ENCODE data around the gene CAMK1G. TPM values are rescaled to one million over a fixed set of nuclear protein-coding genes. Genes with fewer than 3 reads are reported as not detected.

CAMK1G gene
- total and polyA plus RNA-seq, 9 donors: 7.6 to 20.2 (median 12.0) TPM

DNA sequence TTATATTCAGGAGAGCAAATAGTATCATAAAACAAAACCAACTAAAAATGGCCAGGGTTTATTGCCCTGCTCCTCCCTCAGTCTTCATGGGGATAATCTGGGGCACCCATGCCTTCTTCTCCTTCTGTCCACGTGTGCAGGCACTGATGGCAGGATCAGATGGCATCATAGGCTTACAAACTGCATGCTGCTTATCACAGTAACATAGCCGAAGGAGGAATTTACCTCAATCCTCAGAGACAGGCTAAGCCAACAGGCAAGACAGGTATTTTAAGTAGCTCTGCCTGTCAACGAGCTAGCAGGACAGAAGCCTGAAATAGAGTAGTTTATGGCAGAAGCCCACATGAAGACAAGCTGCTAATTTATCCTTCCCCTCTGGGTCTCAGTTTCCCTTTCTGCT is 59.3 kb downstream of the CAMK1G start:
- WGBS, 3 donors: 18 to 34% (median 25%) methylated on average over 3 of the region's 3 CpGs

DNA sequence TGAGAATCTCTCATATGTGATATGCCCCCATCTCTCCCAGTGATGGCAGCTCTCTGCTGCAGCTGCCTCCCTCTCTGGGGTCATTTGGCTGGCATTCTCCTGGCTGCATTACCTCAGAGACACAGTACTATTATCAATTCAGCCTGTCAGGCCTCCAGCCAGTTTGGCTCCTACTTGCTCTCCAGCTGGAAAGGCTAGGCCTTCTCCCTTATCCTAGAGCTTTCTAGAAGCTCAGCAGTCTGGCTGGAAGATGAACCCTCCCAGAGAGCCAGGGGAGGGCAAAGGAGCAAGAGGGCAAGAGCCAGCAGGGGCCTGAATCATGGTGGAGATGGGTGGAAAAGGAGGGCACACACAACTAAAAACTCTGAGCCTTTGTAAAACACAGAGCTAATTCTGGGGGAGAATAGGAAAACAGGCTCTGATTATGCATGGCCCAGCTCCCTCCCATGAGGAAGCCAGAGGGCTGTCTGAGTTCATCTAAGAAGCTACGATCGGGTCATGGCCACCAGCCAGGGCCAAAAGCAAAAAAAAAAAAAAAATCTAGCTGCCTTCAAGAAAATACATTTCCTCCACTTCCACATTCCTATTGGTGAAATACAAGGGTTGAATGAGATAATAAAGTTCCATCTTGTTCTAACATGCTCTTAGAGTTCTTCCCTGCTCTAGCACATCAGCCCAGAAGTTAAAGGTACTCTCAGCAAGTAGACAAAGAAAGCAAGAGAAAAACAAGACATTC is 59.9 kb downstream of the CAMK1G start:
- Histone ChIP-seq H3K36me3 (no peaks in the 10 kb centered on the region), H3K9me3 (no peaks in the 10 kb centered on the region), H3K27ac (peak overlapping the region in 1 of 2 donors; percentile 91), H3K4me1 (ENCODE audit: insufficient read depth) (peaks cover 36% of the 10 kb centered on the region), H3K27me3 (no peaks in the 10 kb centered on the region), H3K4me3 (no peak overlapping the region)
- TF ChIP-seq EP300 (IDR thresholded peaks at IDR 0.05) (no peak), POLR2A (IDR thresholded peaks at IDR 0.05) (no peak), CTCF (IDR thresholded peaks at IDR 0.05) (no peak)
- DNase-seq: peak; percentile 61 to 83 (median 71)
- 0 to 3% (median 2%) methylated on average over 2 of the region's 2 CpGs for WGBS, 3 donors
- intact Hi-C loops (cut with DNase I): loop anchor here in 2 of 4 donors (5.0 kb wide), 2 partner anchors 34 to 44 kb away; partner anchors contain the start of gene G0S2 (in 1 of the 2)

More for the DNA sequence above, 59.3 kb downstream of the CAMK1G start:
- no peak for DNase-seq
- H3K27me3 ChIP-seq: no peaks in the 10 kb centered on the region
- H3K4me1 ChIP-seq (ENCODE audit: insufficient read depth): peaks cover 32% of the 10 kb centered on the region
- no peak for TF ChIP-seq POLR2A (IDR thresholded peaks at IDR 0.05)
- TF ChIP-seq EP300 (IDR thresholded peaks at IDR 0.05): no peak
- peak overlapping the region in 1 of 2 donors; percentile 91 for H3K27ac ChIP-seq
- H3K9me3 ChIP-seq: no peaks in the 10 kb centered on the region
- H3K4me3 ChIP-seq: no peak overlapping the region
- no peaks in the 10 kb centered on the region for H3K36me3 ChIP-seq
- intact Hi-C loops (cut with DNase I): loop anchor here in 2 of 4 donors (5.0 kb wide), 2 partner anchors 34 to 44 kb away; partner anchors contain the start of gene G0S2 (in 1 of the 2)

- intact Hi-C loops (cut with DNase I): loop anchor here in 1 of 4 donors (5.0 kb wide), 1 partner anchor 46 kb away; no protein-coding TSS in a partner anchor
- H3K27me3 ChIP-seq: no peaks in the 10 kb centered on the region
- no peak for TF ChIP-seq CTCF (IDR thresholded peaks at IDR 0.05)
- no peak for TF ChIP-seq EP300 (IDR thresholded peaks at IDR 0.05)
- TF ChIP-seq POLR2A (IDR thresholded peaks at IDR 0.05): no peak
- peak in 1 of 5 donors; percentile 51 for DNase-seq
- H3K4me3 ChIP-seq: no peak overlapping the region
- no peaks in the 10 kb centered on the region for H3K9me3 ChIP-seq
- H3K4me1 ChIP-seq (ENCODE audit: insufficient read depth): peaks cover 44% of the 10 kb centered on the region
- H3K27ac ChIP-seq: peak overlapping the region in 1 of 2 donors; percentile 28
- H3K36me3 ChIP-seq: no peaks in the 10 kb centered on the region
- 13 to 23% (median 14%) methylated on average over 16 of the region's 16 CpGs for WGBS, 3 donors
Observed at GRCh38 chr1:209645574-209646452, 62.3 kb downstream of the CAMK1G start.

GRCh38 chr1:209646558-209646957 is 63.0 kb downstream of the CAMK1G start:
- H3K4me3 ChIP-seq: no peak overlapping the region
- no peaks in the 10 kb centered on the region for H3K36me3 ChIP-seq
- H3K27me3 ChIP-seq: no peaks in the 10 kb centered on the region
- DNase-seq: no peak
- intact Hi-C loops (cut with DNase I): loop anchor here in 1 of 4 donors (5.0 kb wide), 1 partner anchor 46 kb away; no protein-coding TSS in a partner anchor
- no peak overlapping the region for H3K27ac ChIP-seq
- WGBS, 3 donors: 82 to 90% (median 87%) methylated on average over 5 of the region's 5 CpGs
- H3K9me3 ChIP-seq: no peaks in the 10 kb centered on the region
- peaks cover 40% of the 10 kb centered on the region for H3K4me1 ChIP-seq (ENCODE audit: insufficient read depth)
- no peak for TF ChIP-seq POLR2A (IDR thresholded peaks at IDR 0.05)
- no peak for TF ChIP-seq EP300 (IDR thresholded peaks at IDR 0.05)
- no peak for TF ChIP-seq CTCF (IDR thresholded peaks at IDR 0.05)

Measured in ovary (tissue), 9 donors.